GM19468 (cell line): Measurements from ENCODE around the gene SDCCAG8.
A peak's percentile ranks its signal among the peaks of the same experiment; 100 is the strongest.
"Not testable (repeated sequence)": the region's sequence is repeated elsewhere in the genome, so short reads cannot be mapped to it uniquely, and the experiment has no call there.

Source experiments
- ATAC-seq: cut with Tn5 transposase; IDR thresholded peaks from one replicate; pipeline ENCODE4 v1.9.1; 2021; ENCODE audit warnings: mild to moderate bottlenecking, moderate library complexity, moderate number of reproducible peaks; ENCODE audit not compliant: unreplicated experiment; ENCODE audit errors: extremely low read depth

The SDCCAG8 gene

DNA sequence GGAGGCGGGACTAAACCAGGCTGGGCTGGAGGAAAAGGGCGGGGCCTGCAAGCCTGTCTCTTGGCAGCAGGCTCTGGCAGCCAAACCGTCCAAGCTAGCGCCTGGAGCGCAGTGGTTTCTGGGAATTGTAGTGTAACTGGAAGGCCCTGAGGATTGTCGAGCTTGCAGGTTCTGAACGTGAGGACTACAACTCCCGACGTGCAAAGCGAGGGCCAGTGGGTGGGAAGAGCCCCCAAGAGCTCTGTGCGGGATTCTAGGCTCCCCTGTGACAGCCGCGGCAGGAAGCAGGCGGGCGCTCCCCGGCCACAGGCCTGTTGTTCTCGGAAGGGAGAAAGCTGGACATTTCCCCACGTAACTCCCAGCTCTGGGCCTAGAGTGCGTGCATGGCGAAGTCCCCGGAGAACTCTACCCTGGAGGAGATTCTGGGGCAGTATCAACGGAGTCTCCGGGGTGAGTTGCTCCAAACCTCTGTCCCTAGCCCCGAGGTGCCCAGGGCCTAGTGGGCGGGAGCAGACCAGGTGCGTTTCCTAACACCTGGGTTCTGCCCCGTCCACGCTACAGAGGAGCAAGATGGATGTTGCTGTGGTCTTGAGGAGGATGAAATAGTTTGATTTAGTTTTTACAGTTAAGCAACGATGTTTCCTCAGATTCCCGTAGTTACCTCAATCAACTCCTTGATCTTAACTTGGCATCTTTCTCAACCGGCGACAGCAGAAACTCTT is at the start of gene SDCCAG8:
Gene SDCCAG8, plus strand, starts transcription at position 251 of the 722 bp plus-strand sequence. Its CDS starts 133 bp downstream, at position 384.
- ATAC-seq = peak; percentile 77

DNA sequence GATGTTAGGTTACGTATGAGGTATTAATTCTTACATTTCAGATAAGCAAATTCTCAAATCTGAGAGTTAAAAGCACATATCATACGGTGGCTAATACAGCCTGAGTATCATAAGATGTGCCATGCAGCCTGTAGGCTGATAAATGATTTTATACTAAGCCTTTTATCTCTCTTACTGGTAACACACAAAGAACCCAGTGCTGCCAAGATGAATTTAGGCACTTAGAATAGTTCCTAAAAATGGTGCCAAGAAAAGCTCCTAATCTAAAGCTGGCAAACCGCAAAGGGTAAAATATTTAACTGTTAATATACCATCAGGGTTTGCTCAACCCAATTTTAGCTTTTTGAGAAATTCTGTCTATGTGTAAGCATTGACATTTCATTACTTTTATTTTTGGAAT is 43.9 kb upstream of the SDCCAG8 start:
- not testable (repeated sequence) for ATAC-seq

DNA sequence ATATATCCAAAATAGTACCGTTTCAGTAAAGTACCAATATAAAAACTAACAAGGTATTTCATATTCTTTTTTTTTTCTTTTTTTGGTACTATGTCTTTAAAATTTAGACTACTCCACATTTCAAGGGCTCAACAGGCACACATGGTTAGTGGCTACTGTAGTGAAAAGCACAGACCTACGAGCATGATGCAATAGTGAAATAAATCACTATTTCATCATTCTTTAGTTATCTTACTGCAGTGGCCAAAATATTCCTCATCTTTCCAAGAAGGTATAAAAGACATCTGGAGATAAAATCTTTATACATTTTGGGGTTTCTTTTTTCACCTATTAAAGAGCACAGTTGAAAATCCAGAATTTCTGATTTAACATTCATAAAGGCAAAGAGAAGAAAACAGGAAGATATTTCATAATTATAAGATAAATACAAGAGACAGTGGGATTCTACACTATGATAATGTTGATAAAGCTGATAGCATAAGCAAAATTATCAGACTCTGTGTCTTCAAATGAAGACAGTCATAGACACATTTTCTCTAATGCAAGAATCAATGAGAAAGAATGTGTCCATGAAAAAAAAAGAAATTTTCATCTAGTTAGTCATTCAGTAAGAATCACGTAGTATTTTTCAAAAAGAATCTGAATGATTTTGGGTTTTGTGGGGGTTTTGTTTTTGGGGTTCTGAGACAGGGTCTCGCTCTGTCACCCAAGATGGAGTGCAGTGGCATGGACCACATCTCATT is 42.6 kb upstream of the SDCCAG8 start:
- no peak for ATAC-seq

DNA sequence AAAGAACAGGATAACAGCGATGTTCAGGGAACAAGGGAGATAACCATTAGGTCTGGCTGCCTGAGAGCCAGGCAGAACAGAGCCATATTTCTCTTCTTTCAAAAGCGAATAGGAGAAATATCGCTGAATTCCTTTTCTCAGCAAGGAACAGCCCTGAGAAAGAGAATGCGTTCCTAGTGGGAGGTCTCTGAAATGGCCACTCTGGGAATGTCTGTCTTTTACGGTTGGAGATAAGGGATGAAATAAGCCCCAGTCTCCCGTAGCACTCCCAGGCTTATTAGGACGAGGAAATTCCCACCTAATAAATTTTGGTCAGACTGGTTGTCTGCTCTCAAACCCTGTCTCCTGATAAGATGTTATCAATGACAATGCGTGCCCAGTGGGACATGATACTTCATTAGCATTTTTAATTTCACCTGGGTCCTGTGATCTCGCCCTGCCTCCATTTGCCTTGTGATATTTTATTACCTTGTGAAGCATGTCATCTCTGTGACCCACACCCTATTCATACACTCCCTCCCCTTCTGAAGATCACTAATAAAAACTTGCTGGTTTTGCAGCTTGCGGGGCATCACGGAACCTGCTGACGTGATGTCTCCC is 40.5 kb upstream of the SDCCAG8 start:
- ATAC-seq = not testable (repeated sequence)

DNA sequence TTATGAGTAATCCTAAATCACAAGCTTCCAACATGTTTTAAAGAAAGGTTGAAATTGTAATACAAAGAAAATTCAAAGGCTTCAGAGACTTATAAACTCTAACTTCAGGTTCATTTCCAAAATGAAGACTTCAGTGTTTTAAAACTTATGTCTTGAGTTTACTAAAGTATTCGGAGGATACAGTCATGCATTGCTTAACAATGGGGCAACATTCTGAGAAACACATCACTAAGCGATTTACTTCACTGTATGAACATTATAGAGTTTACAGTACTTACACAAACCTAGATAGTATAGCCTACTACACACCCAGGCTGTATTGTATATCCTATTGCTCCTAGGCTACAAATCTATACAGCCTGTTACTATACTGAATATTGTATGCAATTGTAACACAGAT is 39.1 kb upstream of the SDCCAG8 start:
- ATAC-seq = no peak

DNA sequence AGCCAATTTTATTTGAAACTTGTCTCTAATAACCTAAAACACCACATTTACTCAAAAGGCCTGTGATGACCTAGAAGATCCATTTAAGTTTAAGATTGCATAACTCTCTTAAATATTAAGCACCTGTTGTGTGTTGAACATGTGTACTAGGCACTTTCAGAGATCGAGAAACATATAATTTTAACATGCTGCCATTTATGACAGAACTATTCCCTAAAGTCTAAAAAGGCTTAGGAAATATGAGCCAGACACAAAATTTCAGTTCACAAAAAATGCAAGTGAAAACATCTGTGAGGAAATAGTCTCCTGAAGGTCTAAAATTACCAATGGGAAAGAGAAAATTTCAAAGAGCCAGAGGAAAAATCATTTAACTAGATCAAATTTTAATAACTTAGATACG is 38.5 kb upstream of the SDCCAG8 start:
- no peak for ATAC-seq

DNA sequence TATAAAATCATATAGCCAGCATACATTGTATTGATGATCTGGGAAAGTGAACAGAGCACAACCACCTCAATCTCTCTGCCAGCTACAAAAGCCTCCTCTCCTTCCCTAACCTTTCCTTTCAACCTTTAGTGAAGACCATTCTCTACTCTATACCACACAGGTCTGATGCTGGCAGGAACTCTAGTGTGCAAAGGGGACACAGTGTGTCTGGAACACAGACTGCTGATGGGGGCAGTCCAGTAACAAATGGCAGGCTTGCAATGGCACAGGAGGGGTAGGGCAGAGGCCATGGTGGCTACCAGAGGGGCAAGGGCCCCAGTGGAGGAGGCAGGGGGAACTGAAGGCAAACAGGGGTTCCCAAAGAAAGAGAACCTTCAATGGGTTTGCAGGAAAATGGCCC is 37.8 kb upstream of the SDCCAG8 start:
- no peak for ATAC-seq

DNA sequence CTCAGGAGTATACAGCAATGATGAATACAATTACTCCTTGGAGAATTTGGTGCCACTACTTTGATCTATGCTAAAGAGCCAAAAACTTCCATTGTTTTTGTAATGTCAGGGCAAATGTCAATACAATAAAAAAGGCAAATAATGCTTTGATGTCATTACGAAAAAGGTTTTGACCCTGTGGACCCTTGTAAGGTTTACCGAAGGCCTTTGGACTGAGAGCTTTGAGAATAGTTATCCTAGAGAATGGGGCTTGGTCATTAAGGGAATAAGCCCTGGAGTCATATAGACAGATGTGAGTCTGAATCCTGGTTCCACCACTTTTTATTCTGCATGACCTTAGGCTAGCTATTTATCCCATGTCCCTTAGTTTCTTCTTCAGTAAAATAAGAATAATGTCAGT is 28.2 kb upstream of the SDCCAG8 start:
- ATAC-seq = no peak

DNA sequence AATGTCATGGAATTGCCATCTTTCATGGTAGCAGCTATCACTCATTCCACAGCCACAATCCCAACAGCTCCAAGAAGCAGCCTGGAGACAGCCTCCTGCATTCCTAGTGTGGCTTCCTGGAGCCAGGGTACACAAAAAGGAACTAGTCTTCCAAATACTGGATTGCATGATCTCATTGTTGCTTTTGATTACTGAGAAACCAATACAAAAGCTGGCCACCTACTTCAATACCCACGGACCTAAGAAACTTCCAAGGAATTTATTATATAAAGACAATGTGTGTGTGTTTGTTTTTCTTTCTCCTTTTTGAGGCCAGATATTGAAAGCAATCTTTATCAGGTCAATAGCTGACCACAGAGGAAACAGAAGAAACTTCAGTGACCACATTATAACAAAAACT is 26.3 kb upstream of the SDCCAG8 start:
- ATAC-seq = no peak

DNA sequence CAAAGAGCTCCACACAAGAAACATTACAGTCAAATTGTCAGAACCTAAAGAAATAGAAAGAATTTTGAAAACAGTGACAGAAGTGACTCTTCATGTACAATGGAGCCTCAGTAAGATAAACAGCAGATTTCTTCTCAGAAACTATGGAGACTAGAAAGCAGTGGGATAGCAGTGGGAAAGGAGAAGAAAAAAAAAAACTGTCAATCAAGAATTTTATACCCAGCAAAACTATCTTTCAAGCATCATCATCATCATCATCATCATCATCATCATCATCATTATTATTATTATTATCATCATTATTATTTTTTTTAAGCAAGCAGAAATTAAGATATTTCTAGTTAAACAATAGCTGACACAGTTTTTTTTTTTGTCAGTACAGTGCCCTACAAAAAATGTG is 24.9 kb upstream of the SDCCAG8 start:
- no peak for ATAC-seq

DNA sequence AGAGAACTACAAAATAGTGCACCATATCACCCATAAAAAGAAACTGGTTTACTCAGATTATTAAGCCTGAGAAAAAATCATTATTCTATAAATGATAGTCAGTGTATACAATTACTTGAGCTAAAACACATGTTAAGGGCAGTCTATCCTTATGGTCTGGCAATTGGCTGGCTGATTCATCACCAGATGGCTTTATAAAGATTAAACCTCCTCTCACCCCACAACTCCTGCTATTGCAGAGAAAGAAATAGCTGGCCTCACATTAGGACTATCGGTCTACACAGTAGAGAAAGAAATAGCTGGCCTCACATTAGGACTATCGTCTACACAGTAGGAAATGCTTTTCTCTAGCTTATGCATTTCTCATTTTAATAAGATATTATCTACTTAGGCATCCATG is 21.9 kb upstream of the SDCCAG8 start:
- no peak for ATAC-seq

DNA sequence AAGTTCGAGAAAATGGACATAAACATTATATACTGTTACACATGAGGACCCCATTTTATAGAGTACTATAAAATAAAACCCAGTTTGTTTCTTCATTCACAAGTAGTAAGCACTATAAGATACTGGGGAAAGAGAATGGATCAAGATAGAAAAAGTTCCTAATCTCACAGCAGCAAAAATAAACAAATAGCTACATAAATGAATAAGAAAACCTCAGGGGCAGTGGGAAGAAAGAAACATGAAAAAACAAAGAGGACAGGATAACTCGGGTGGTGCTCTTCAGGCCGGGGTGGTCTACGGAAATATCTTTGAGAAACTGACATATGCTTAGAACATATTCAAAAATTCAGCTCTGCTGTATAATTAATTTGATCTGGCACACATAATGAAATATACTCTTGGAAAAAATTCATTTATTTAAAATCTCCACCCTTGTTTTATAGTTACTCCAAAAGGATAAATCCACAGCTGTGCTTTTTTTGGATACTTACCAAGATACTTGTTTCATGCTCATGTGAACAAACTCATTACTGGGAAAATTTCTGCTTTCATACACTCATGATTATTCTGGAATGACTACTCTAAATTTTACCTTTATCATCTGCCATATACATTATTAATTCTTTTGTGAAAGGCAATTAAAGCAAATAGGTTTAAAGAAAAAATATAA is 20.7 kb upstream of the SDCCAG8 start:
- ATAC-seq = no peak

DNA sequence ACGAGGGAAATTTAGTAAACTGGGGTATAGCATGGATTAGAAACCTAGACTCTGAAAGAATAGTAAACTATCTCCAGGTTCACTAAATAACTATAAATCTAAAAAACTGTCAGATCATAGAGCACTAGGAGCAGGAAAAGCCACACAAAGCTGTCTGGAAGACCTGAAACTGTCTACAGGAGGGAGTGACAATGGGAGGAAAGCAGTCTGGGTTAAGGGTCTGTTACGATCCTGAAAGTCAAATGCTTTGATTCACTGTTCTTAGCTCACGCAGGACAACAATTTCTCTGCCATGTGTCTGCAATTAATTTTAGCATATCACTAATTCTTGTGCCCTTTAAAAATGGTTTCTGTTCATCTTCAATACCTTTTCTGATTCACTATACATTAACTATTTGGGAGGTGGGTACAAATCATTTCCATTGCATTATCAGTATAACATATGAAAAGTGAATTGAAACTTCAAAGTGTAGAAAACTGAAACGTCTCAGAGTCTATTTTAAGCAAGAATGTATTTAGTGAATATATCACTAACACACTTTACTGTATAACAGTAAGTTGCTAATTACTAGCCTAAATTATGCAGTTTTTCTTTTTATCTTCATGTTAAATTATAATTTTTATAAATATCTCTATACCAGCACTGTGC is 19.1 kb upstream of the SDCCAG8 start:
- peak; percentile 45 for ATAC-seq

DNA sequence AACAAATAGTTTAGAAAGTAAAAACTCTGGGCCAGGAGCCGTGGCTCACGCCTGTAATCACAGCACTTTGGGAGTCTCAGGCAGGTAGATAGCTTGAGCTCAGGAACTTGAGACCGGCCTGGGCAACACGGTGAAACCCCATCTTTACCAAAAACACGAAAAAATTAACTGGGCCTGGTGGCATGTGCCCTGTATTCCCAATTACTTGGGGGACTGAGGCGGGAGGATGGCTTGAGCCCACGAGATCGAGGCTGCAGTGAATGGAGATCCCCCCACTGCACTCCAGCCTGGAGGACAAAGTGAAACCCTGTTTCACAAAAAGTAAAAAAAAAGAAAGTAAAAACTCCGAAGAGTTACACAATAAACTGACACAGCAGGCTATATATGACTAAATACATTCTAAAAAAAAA is 11.4 kb upstream of the SDCCAG8 start:
- no peak for ATAC-seq

DNA sequence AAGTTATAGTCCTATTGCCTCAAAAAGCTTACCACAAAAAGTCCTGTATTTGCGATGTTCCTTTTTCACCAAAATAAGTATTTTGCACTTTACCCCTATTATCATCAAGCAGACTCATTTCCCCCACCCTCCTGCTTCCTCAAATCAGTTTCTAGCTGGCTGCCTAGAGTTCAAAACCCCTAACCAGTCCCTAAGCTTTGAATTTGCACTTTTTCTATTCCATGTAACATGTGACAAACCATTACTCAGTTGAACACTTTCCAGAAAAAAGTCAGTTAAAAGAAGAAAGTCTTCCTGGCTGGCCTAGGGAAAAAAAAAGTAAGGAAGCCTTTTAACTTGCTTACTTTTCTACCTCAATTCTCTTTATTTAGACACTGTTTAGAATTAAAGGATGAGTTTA is 8.9 kb upstream of the SDCCAG8 start:
- no peak for ATAC-seq

DNA sequence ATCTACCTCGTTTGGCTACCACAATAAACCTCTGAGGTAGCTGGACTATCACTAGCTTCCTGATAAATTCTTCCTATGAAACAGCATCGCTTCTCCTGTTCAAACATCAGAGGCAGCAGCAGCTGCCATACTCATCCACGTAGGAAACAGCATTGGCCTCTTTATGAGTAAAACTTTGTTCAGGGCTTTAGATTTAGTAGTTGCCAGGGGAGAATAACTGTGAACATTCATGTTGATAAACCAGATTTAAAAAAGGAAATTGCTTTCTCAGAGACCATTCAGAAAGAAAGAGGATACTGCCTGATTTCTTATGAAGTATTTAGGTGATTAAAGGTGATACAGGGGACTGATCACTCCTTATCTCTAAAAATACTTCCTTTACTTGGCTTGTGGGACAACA is 7.9 kb upstream of the SDCCAG8 start:
- ATAC-seq = no peak

DNA sequence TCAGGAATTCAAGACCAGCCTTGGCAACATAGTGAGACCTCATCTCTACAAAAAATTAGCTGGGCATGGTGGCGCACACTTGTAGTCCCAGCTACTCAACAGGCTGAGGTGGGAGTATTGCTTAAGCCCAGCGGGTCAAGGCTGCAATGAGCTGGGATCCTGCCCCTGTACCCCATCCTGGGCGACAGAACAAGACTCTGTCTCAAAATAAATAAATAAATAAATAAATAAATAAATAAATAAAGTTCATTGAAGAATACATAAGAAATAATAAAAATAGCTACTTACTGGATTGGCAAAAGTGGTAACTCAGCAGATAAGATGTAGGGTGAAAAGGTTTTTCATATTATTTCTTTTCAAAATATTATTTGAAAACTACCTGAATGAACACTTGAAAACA is 6.6 kb upstream of the SDCCAG8 start:
- ATAC-seq = no peak

DNA sequence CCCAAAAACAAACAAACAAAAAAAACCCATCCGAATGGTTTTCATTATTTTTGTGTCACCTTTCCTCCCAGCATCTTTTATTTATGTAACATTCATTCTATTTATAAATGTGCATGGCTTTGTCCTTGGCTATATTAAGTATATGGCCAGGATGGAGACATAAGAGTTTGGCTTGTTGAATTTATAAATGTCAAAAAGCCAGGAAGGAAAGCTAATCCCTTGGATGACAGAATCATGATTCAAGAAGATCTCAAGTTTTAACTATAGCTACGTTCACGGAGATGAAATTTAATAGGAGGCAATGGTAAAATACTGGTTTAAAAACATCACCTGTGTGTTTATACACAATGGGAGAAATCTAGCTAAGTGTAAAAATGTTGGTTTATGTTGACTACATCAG is 5.7 kb upstream of the SDCCAG8 start:
- ATAC-seq = no peak

DNA sequence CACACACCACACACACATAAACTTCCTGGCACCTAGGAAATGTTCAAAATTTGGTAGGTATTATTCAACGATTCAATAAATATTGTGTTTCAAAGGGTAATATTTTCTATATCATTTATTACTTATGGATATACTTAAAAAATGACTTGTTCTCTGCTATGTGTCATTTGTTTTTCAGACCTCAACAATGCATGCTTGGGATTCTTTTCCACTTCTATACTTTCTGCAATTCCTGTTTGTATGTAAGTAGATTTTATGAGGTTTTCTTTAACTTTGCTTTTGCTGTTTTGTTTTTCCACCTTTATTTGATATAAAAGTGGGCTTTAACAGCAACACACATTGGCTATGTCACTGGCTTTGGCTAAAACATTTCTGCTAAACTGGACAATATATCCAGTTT is 4.3 kb upstream of the SDCCAG8 start:
- no peak for ATAC-seq

DNA sequence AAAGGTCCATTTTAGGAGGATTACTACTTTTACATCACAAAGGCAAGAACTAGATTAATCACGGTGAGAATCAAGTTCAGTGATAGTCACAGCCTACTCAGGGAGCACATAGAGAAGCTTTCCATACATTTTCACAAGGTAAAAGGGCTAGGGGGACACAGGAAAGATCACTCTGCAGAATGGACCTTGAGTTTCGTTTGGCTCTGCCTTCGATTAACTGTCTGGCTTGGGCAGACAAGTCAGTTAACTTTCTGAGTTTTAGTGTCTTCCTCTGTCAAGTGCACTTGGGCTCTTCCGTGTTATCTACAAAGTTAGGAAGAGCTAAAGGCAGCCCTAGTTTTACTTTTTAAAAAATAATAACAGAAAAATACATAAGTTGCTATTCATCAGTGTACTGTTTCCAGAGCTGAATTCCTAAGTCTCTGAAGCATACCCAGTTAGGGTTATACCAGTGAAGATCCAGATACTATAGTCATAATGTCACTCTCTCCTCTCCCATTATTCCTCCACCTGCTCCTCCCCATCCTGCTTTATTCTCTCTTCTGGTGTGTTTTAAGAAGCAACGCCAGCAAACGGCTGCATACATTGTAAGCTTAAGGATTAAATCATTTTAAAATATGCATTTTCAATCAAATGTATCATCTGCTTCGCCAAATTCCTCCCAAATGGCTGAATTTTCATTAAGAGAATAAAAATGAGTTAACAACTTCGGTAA is 2.5 kb upstream of the SDCCAG8 start:
- ATAC-seq = no peak
